Measurements from ENCODE around the gene N4BP2. TPM values are rescaled to one million over a fixed set of nuclear protein-coding genes. Genes with fewer than 3 reads are reported as not detected.

Gene N4BP2
- total RNA-seq, 1 experiment from 2014 or later, result 5.3 TPM

GRCh38 chr4:40168070-40168469 lies 111.4 kb downstream of the N4BP2 start:
- Mint-ChIP-seq H3K36me3 (ENCODE audit: insufficient read depth, unreplicated experiment) (no peaks in the 10 kb centered on the region), H3K4me1 (ENCODE audit: low read depth, unreplicated experiment) (no peaks in the 10 kb centered on the region), H3K27ac (ENCODE audit: unreplicated experiment) (no peak overlapping the region), H3K27me3 (ENCODE audit: unreplicated experiment) (no peaks in the 10 kb centered on the region), H3K9me3 (ENCODE audit: low read depth, unreplicated experiment) (no peaks in the 10 kb centered on the region), H3K4me3 (ENCODE audit: low read depth, unreplicated experiment) (no peak overlapping the region)
- DNase-seq, result no peak
- no peak for TF ChIP-seq CTCF (IDR thresholded peaks at IDR 0.05; ENCODE audit: unreplicated experiment)
- BruUV-seq (replicated peaks), result no TSS peak
- CTCF ChIA-PET, result no interaction called here
- intact Hi-C loops (cut with micrococcal nuclease; ENCODE audit: unreplicated experiment), result no loop called here

- TF ChIP-seq CTCF (IDR thresholded peaks at IDR 0.05; ENCODE audit: unreplicated experiment), result no peak
- Mint-ChIP-seq H3K9me3 (ENCODE audit: low read depth, unreplicated experiment) (no peaks in the 10 kb centered on the region), H3K27me3 (ENCODE audit: unreplicated experiment) (no peaks in the 10 kb centered on the region), H3K4me3 (ENCODE audit: low read depth, unreplicated experiment) (no peak overlapping the region), H3K36me3 (ENCODE audit: insufficient read depth, unreplicated experiment) (no peaks in the 10 kb centered on the region), H3K27ac (ENCODE audit: unreplicated experiment) (no peak overlapping the region), H3K4me1 (ENCODE audit: low read depth, unreplicated experiment) (no peaks in the 10 kb centered on the region)
- intact Hi-C loops (cut with micrococcal nuclease; ENCODE audit: unreplicated experiment), result no loop called here
- CTCF ChIA-PET, result interaction anchor here (0.5 kb wide), 1 partner anchor 550 kb away, joined by 11 read pairs; no protein-coding TSS in a partner anchor
- no TSS peak for BruUV-seq (replicated peaks)
- DNase-seq, result no peak
Observed at GRCh38 chr4:40170588-40170987, 113.9 kb downstream of the N4BP2 start.

- CTCF ChIA-PET, result no interaction called here
- Mint-ChIP-seq H3K9me3 (ENCODE audit: low read depth, unreplicated experiment) (no peaks in the 10 kb centered on the region), H3K4me3 (ENCODE audit: low read depth, unreplicated experiment) (no peak overlapping the region), H3K4me1 (ENCODE audit: low read depth, unreplicated experiment) (no peaks in the 10 kb centered on the region), H3K27ac (ENCODE audit: unreplicated experiment) (no peak overlapping the region), H3K36me3 (ENCODE audit: insufficient read depth, unreplicated experiment) (no peaks in the 10 kb centered on the region), H3K27me3 (ENCODE audit: unreplicated experiment) (no peaks in the 10 kb centered on the region)
- BruUV-seq (replicated peaks), result no TSS peak
- DNase-seq, result no peak
- no peak for TF ChIP-seq CTCF (IDR thresholded peaks at IDR 0.05; ENCODE audit: unreplicated experiment)
- intact Hi-C loops (cut with micrococcal nuclease; ENCODE audit: unreplicated experiment), result no loop called here
Observed at GRCh38 chr4:40173470-40173875, 116.8 kb downstream of the N4BP2 start.

- H3K36me3 Mint-ChIP-seq (ENCODE audit: insufficient read depth, unreplicated experiment), result no peaks in the 10 kb centered on the region
- peaks cover 2% of the 10 kb centered on the region for H3K9me3 Mint-ChIP-seq (ENCODE audit: low read depth, unreplicated experiment)
- CTCF ChIA-PET, result no interaction called here
- H3K27me3 Mint-ChIP-seq (ENCODE audit: unreplicated experiment), result no peaks in the 10 kb centered on the region
- intact Hi-C loops (cut with micrococcal nuclease; ENCODE audit: unreplicated experiment), result no loop called here
- H3K4me3 Mint-ChIP-seq (ENCODE audit: low read depth, unreplicated experiment), result no peak overlapping the region
- TF ChIP-seq CTCF (IDR thresholded peaks at IDR 0.05; ENCODE audit: unreplicated experiment), result no peak
- no peak overlapping the region for H3K27ac Mint-ChIP-seq (ENCODE audit: unreplicated experiment)
- H3K4me1 Mint-ChIP-seq (ENCODE audit: low read depth, unreplicated experiment), result no peaks in the 10 kb centered on the region
- no TSS peak for BruUV-seq (replicated peaks)
- no peak for DNase-seq
Observed at GRCh38 chr4:40176602-40177001, 120.0 kb downstream of the N4BP2 start.
